HEK293 (cell line): ENCODE results near the gene PRDM15.

ENCODE experiments used
- ZNF354C ChIP-seq: fragments of 450-650 bp; formaldehyde crosslinking; IDR thresholded peaks from 2 replicates; pipeline ENCODE4 v1.5.1; 2016; ENCODE audit warnings: missing biosample characterization, missing genetic modification characterization, low read depth, borderline replicate concordance
- ZNF37A ChIP-seq: fragments of 450-650 bp; IDR thresholded peaks from 2 replicates; pipeline ENCODE4 v1.5.1; 2018; ENCODE audit warnings: missing biosample characterization, missing genetic modification characterization
- ZNF76 ChIP-seq: fragments of 450-650 bp; formaldehyde crosslinking; IDR thresholded peaks from 2 replicates; pipeline ENCODE4; 2016; ENCODE audit warnings: low read depth, missing biosample characterization, missing genetic modification characterization, borderline replicate concordance

DNA sequence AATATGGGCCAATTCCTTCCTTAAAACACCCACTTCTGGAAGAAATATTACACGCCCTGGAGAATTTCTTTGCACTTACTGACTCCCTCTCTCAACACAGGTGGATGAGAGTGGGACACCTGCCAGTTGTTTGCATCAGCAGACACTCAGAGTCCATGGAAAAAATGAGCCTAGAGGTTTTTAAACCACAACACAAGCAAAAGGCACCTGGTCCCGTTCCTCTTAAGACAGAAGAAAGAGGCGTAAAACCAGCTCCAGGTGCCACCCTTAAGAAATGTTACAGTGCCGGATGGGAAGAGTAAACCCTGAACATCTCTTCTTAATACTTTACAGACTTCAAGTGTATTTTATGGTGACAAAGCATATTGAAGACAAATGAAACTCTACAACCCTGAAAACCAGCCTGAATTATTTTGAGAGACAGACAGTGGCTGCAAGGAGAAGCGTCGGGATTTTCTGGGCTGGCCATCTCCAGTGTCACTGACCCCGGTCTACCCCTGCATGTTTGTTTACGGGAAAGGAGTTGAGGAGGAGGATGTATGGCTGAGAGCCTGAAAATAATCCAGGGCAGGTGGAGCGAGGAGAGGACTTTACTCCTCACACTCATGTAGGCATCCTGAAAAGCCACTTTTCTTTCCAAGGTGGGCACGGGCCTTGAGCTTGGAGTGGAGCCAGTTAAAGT lies 104.5 kb downstream of the PRDM15 start:
- TF ChIP-seq ZNF37A (tag by site-specific recombination) (no peak), ZNF354C (tag by site-specific recombination) (no peak), ZNF76 (no peak)
